Activated T-cell treated with anti-CD3 and anti-CD28 coated beads, Interleukin-2, amount 50 U/mL, for 24 hours (primary cell): ENCODE results near the gene PRR7.

Source experiments
- DNase-seq: peaks from one replicate; pipeline ENCODE4 v3.0.0-alpha.2; 2020
- H3K27ac Mint-ChIP-seq: 2 replicates; pipeline ENCODE4 v1.8.0; 2020; ENCODE audit warnings: mild to moderate bottlenecking, mixed read lengths
- H3K27me3 Mint-ChIP-seq: 2 replicates; pipeline ENCODE4 v1.8.0; 2020; ENCODE audit warnings: mixed read lengths
- H3K36me3 Mint-ChIP-seq: 2 replicates; pipeline ENCODE4 v1.8.0; 2020; ENCODE audit warnings: low read depth, mixed read lengths
- H3K4me1 Mint-ChIP-seq: 2 replicates; pipeline ENCODE4 v1.8.0; 2020; ENCODE audit warnings: low read depth, mixed read lengths
- H3K4me3 Mint-ChIP-seq: 2 replicates; pipeline ENCODE4 v1.8.0; 2020; ENCODE audit warnings: mild to moderate bottlenecking, moderate library complexity, mixed read lengths
- H3K9me3 Mint-ChIP-seq: 2 replicates; pipeline ENCODE4 v1.8.0; 2020; ENCODE audit warnings: mixed read lengths

The PRR7 gene

GRCh38 chr5:177429248-177430040, 17.2 kb upstream of the PRR7 start:
- DNase-seq: peak; percentile 85
- no peaks in the 10 kb centered on the region for H3K9me3 Mint-ChIP-seq
- peak overlapping the region; percentile 96 for H3K27ac Mint-ChIP-seq
- H3K36me3 Mint-ChIP-seq: peaks cover 77% of the 10 kb centered on the region
- H3K27me3 Mint-ChIP-seq: no peaks in the 10 kb centered on the region
- H3K4me3 Mint-ChIP-seq: peak overlapping the region; percentile 92
- H3K4me1 Mint-ChIP-seq: peaks cover 74% of the 10 kb centered on the region

GRCh38 chr5:177430140-177430951, 16.3 kb upstream of the PRR7 start:
- Mint-ChIP-seq H3K4me1 (peaks cover 76% of the 10 kb centered on the region), H3K27ac (peak overlapping the region; percentile 96), H3K36me3 (peaks cover 85% of the 10 kb centered on the region), H3K4me3 (peak overlapping the region; percentile 92), H3K9me3 (no peaks in the 10 kb centered on the region), H3K27me3 (no peaks in the 10 kb centered on the region)
- peak; percentile 54 for DNase-seq

GRCh38 chr5:177430972-177431316, 15.7 kb upstream of the PRR7 start:
- H3K9me3 Mint-ChIP-seq: no peaks in the 10 kb centered on the region

GRCh38 chr5:177431317-177432142, 15.1 kb upstream of the PRR7 start:
- H3K36me3 Mint-ChIP-seq: peaks cover 94% of the 10 kb centered on the region
- peak; percentile 85 for DNase-seq
- H3K27me3 Mint-ChIP-seq: no peaks in the 10 kb centered on the region
- peak overlapping the region; percentile 92 for H3K4me3 Mint-ChIP-seq
- peak overlapping the region; percentile 96 for H3K27ac Mint-ChIP-seq
- H3K4me1 Mint-ChIP-seq: peaks cover 77% of the 10 kb centered on the region
- no peaks in the 10 kb centered on the region for H3K9me3 Mint-ChIP-seq

More at GRCh38 chr5:177430972-177431316, 15.7 kb upstream of the PRR7 start:
- DNase-seq: no peak
- Mint-ChIP-seq H3K4me3 (peak overlapping the region; percentile 92), H3K36me3 (peaks cover 91% of the 10 kb centered on the region), H3K27ac (peak overlapping the region; percentile 96), H3K4me1 (peaks cover 77% of the 10 kb centered on the region), H3K27me3 (no peaks in the 10 kb centered on the region)

- H3K4me3 Mint-ChIP-seq: peak overlapping the region; percentile 92
- DNase-seq: no peak
- H3K9me3 Mint-ChIP-seq: no peaks in the 10 kb centered on the region
- H3K27me3 Mint-ChIP-seq: no peaks in the 10 kb centered on the region
- peaks cover 84% of the 10 kb centered on the region for H3K4me1 Mint-ChIP-seq
- H3K36me3 Mint-ChIP-seq: peaks cover 98% of the 10 kb centered on the region
- H3K27ac Mint-ChIP-seq: peak overlapping the region; percentile 96
These were observed 14.3 kb upstream of the PRR7 start for GRCh38 chr5:177432143-177432838.

GRCh38 chr5:177432839-177433657, 13.6 kb upstream of the PRR7 start:
- Mint-ChIP-seq H3K27ac (peak overlapping the region; percentile 96), H3K9me3 (no peaks in the 10 kb centered on the region), H3K27me3 (no peaks in the 10 kb centered on the region), H3K36me3 (peaks cover 98% of the 10 kb centered on the region), H3K4me3 (peak overlapping the region; percentile 92), H3K4me1 (peaks cover 90% of the 10 kb centered on the region)
- peak; percentile 39 for DNase-seq

- Mint-ChIP-seq H3K36me3 (peaks cover 98% of the 10 kb centered on the region), H3K4me3 (peak overlapping the region; percentile 92), H3K9me3 (no peaks in the 10 kb centered on the region), H3K4me1 (peaks cover 90% of the 10 kb centered on the region), H3K27ac (peak overlapping the region; percentile 96), H3K27me3 (no peaks in the 10 kb centered on the region)
- peak; percentile 32 for DNase-seq
These were observed 12.9 kb upstream of the PRR7 start for GRCh38 chr5:177433658-177434217.

- peak overlapping the region; percentile 59 for H3K4me3 Mint-ChIP-seq
- DNase-seq: peak; percentile 67
These were observed 12.2 kb upstream of the PRR7 start for GRCh38 chr5:177434437-177434836.

GRCh38 chr5:177434942-177435738, 11.5 kb upstream of the PRR7 start:
- H3K36me3 Mint-ChIP-seq: peaks cover 98% of the 10 kb centered on the region
- H3K27me3 Mint-ChIP-seq: no peaks in the 10 kb centered on the region
- H3K27ac Mint-ChIP-seq: peak overlapping the region; percentile 75
- H3K4me1 Mint-ChIP-seq: peaks cover 88% of the 10 kb centered on the region
- no peak for DNase-seq
- no peak overlapping the region for H3K4me3 Mint-ChIP-seq
- H3K9me3 Mint-ChIP-seq: no peaks in the 10 kb centered on the region

More at GRCh38 chr5:177434437-177434836, 12.2 kb upstream of the PRR7 start:
- peaks cover 88% of the 10 kb centered on the region for H3K4me1 Mint-ChIP-seq
- H3K9me3 Mint-ChIP-seq: no peaks in the 10 kb centered on the region
- peak overlapping the region; percentile 96 for H3K27ac Mint-ChIP-seq
- H3K36me3 Mint-ChIP-seq: peaks cover 98% of the 10 kb centered on the region
- H3K27me3 Mint-ChIP-seq: no peaks in the 10 kb centered on the region

GRCh38 chr5:177435847-177436536, 10.6 kb upstream of the PRR7 start:
- H3K4me3 Mint-ChIP-seq: no peak overlapping the region
- peaks cover 86% of the 10 kb centered on the region for H3K4me1 Mint-ChIP-seq
- H3K9me3 Mint-ChIP-seq: no peaks in the 10 kb centered on the region
- H3K36me3 Mint-ChIP-seq: peaks cover 96% of the 10 kb centered on the region
- no peaks in the 10 kb centered on the region for H3K27me3 Mint-ChIP-seq
- DNase-seq: no peak
- H3K27ac Mint-ChIP-seq: peak overlapping the region; percentile 87

GRCh38 chr5:177437623-177438022, 9.0 kb upstream of the PRR7 start:
- Mint-ChIP-seq H3K9me3 (no peaks in the 10 kb centered on the region), H3K4me3 (no peak overlapping the region), H3K36me3 (peaks cover 96% of the 10 kb centered on the region), H3K4me1 (peaks cover 82% of the 10 kb centered on the region), H3K27ac (peak overlapping the region; percentile 87), H3K27me3 (no peaks in the 10 kb centered on the region)
- DNase-seq: no peak

GRCh38 chr5:177438468-177438867, 8.1 kb upstream of the PRR7 start:
- H3K27me3 Mint-ChIP-seq: no peaks in the 10 kb centered on the region
- no peak for DNase-seq
- peaks cover 95% of the 10 kb centered on the region for H3K36me3 Mint-ChIP-seq
- no peaks in the 10 kb centered on the region for H3K9me3 Mint-ChIP-seq
- peaks cover 80% of the 10 kb centered on the region for H3K4me1 Mint-ChIP-seq
- no peak overlapping the region for H3K4me3 Mint-ChIP-seq
- peak overlapping the region; percentile 87 for H3K27ac Mint-ChIP-seq
